Activated CD8-positive, alpha-beta memory T cell treated with anti-CD3 and anti-CD28 coated beads, Interleukin-2, amount 10 ng/mL, durations not matched to agents 7 days and 5 days (primary cell): ENCODE results near the gene EFCAB6. TPM values are rescaled to one million over a fixed set of nuclear protein-coding genes. Genes with fewer than 3 reads are reported as not detected.

Source experiments
- ATAC-seq: fragments of 150-1000 bp; cut with Tn5 transposase; one replicate; pipeline ENCODE4 v1.10.0; 2021; ENCODE audit warnings: moderate library complexity
- CTCF ChIA-PET: fragments of 350-600 bp; sonication (Branson Sonifier 250); formaldehyde crosslinking; loops from one replicate; lab custom pipeline; 2021; ENCODE audit warnings: antibody characterized with exemption; lab: Charles Lee
- DNase-seq: peaks from one replicate; pipeline ENCODE4 v3.0.0-alpha.2; 2020
- H3K27ac Mint-ChIP-seq: one replicate; pipeline ENCODE4 v1.8.0; 2021; ENCODE audit warnings: mild to moderate bottlenecking, mixed read lengths
- H3K27me3 Mint-ChIP-seq: one replicate; pipeline ENCODE4 v1.8.0; 2021; ENCODE audit warnings: mixed read lengths
- H3K36me3 Mint-ChIP-seq: one replicate; pipeline ENCODE4 v1.8.0; 2021; ENCODE audit warnings: mild to moderate bottlenecking, mixed read lengths
- H3K4me1 Mint-ChIP-seq: one replicate; pipeline ENCODE4 v1.8.0; 2021; ENCODE audit warnings: mixed read lengths
- H3K4me3 Mint-ChIP-seq: one replicate; pipeline ENCODE4 v1.8.0; 2021; ENCODE audit warnings: mild to moderate bottlenecking, moderate library complexity, mixed read lengths
- H3K9me3 Mint-ChIP-seq: one replicate; pipeline ENCODE4 v1.8.0; 2022; ENCODE audit warnings: low read depth, mixed read lengths
- total RNA-seq, 2 experiments: library from RNA; stranded (reverse); gene quantifications; one replicate each; pipeline ENCODE4 v1.2.3, GENCODE V29; 2021

EFCAB6 gene
- total RNA-seq, 2 experiments from 2014 or later = 0.14 to 0.32 TPM

DNA sequence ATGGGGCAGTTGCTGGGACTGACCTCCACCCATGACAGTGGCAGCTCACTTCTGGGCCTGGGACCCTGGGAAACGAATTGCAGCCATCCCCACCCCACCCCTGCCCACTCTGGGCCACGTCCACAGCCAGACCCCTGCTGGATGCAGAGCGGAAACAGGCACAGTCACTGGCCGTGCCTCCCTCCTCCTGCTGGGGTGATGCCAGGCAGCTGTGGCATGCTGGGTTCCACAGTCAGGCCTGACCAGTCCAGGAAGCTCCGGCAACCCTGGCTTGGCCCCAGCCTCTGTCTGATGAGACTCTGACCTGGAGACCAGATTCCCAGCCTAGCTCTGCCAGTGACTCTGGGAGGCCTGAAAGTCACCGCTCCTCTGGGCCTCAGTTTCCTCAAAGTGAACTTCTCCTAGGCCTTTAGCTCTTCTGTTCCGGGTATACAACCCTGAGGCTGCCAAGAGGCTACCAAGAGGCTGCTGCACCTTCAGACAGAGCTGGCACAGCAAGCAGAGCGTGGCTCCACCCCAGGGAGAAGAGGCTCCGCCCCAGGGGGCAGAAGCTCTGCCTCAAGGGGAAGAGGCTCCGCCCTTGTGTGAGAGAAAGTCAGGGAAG is 41.3 kb upstream of the EFCAB6 start:
- H3K9me3 Mint-ChIP-seq = no peaks in the 10 kb centered on the region
- H3K27me3 Mint-ChIP-seq = peaks cover 10% of the 10 kb centered on the region
- no peaks in the 10 kb centered on the region for H3K4me1 Mint-ChIP-seq
- no peak overlapping the region for H3K4me3 Mint-ChIP-seq
- no peak for ATAC-seq
- CTCF ChIA-PET = no interaction called here
- no peak overlapping the region for H3K27ac Mint-ChIP-seq
- no peaks in the 10 kb centered on the region for H3K36me3 Mint-ChIP-seq
- no peak for DNase-seq

DNA sequence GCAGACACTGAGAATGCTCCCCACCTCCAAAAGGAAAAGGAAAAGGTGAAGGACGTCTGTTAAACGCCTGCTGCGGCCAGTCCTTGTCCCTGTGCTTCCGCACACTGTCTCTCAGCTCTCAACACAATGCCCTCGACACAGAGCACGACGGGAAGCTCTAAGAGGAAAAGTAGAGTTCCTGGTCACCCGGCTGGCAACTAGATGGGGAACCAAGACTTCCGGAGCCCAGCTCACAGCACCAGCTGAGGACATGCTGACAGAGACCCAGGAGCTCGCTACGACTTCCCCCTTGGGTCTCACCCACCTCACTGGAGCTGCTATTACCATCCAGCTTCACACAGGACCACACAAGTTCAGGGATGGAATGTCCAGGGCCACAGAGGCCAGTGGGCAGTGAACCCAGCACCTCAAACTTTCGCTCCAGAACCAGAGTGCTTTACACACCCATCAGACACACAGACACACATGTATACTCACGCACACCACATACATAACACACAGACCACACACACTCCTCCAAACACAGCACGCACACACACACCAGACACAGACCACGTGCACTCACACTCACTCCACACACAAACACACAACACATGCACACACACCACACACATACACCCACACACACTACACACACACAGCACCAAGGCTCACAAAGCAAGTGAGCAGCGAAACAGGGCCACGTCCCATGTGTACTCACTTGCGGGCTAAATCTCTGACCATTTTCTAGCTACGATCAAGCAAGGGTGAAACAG is 40.6 kb upstream of the EFCAB6 start:
- CTCF ChIA-PET = no interaction called here
- Mint-ChIP-seq H3K4me3 (no peak overlapping the region), H3K36me3 (no peaks in the 10 kb centered on the region), H3K27me3 (peaks cover 10% of the 10 kb centered on the region), H3K4me1 (no peaks in the 10 kb centered on the region), H3K27ac (no peak overlapping the region), H3K9me3 (no peaks in the 10 kb centered on the region)
- ATAC-seq = no peak
- DNase-seq = no peak

DNA sequence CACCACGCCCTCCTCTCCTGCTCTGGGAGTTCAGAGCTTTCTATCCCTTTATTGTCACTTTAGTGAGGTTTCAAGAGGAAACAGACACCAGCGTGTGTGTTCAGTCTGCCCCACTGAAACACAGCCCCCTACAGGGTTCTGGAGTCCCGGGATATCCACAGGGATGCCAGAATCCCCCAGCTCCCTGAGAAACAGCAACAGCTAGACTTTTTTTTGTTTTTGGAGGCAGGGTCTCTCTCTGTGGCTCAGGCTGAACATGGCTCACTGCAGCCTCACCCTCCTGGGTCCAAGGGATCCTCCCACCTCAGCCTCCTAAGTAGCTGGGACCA is 39.8 kb upstream of the EFCAB6 start:
- Mint-ChIP-seq H3K27ac (no peak overlapping the region), H3K4me3 (no peak overlapping the region), H3K36me3 (no peaks in the 10 kb centered on the region), H3K9me3 (no peaks in the 10 kb centered on the region), H3K27me3 (peaks cover 5% of the 10 kb centered on the region), H3K4me1 (no peaks in the 10 kb centered on the region)
- no peak for DNase-seq
- CTCF ChIA-PET = no interaction called here
- ATAC-seq = no peak

- ATAC-seq (no peak), DNase-seq (no peak)
- Mint-ChIP-seq H3K4me1 (no peaks in the 10 kb centered on the region), H3K9me3 (no peaks in the 10 kb centered on the region), H3K27me3 (peaks cover 3% of the 10 kb centered on the region), H3K27ac (no peak overlapping the region), H3K4me3 (no peak overlapping the region), H3K36me3 (no peaks in the 10 kb centered on the region)
- CTCF ChIA-PET = no interaction called here
Observed at GRCh38 chr22:43851058-43851978, 39.2 kb upstream of the EFCAB6 start.

DNA sequence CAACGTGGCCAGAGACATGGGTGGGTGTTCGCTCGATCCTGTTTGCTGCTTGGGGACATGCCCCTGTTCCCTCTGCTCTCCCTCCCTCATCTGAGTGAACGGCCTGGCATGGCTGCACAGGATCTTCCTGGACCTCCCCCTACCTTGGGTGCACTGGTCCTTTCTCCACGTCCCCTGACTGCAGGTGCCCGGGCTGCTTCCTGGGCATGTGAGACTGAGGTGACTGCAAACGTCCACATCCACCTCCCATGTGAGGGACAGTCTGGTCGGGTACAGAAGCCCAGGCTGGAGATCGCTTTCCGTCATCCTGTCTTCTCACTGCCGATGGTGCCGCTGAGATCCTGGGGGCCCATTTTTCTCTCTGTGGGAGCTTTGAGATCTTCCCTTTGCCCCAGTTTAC is 38.4 kb upstream of the EFCAB6 start:
- H3K4me3 Mint-ChIP-seq = no peak overlapping the region
- peaks cover 3% of the 10 kb centered on the region for H3K27me3 Mint-ChIP-seq
- H3K4me1 Mint-ChIP-seq = no peaks in the 10 kb centered on the region
- no peaks in the 10 kb centered on the region for H3K9me3 Mint-ChIP-seq
- no peak for DNase-seq
- CTCF ChIA-PET = no interaction called here
- H3K27ac Mint-ChIP-seq = no peak overlapping the region
- H3K36me3 Mint-ChIP-seq = no peaks in the 10 kb centered on the region
- ATAC-seq = no peak

DNA sequence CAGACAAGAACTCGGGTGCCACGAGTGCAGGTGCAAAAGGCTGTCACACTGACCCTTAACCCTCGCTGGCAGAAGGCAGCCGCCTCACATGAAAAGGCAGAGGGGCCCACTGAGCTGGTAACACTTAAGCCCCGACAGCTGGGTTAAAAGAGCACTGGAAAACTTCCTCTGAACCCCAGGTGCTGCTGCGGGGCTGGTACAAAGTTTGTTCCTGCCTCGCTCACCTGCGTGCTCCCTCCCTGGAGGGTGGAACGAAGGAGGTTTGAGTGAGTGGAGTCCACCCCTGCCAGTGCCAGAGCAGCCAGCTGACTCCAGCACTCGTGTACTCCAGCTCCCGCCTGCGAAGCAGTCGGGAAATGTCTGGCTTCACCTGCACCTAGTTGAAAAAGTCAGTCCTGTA is 37.6 kb upstream of the EFCAB6 start:
- Mint-ChIP-seq H3K4me1 (no peaks in the 10 kb centered on the region), H3K9me3 (no peaks in the 10 kb centered on the region), H3K27ac (no peak overlapping the region), H3K36me3 (no peaks in the 10 kb centered on the region), H3K4me3 (no peak overlapping the region), H3K27me3 (peaks cover 3% of the 10 kb centered on the region)
- ATAC-seq (no peak), DNase-seq (no peak)
- CTCF ChIA-PET = no interaction called here

GRCh38 chr22:43848366-43849171 is 36.5 kb upstream of the EFCAB6 start:
- Mint-ChIP-seq H3K36me3 (no peaks in the 10 kb centered on the region), H3K4me3 (no peak overlapping the region), H3K9me3 (no peaks in the 10 kb centered on the region), H3K4me1 (no peaks in the 10 kb centered on the region), H3K27me3 (peaks cover 3% of the 10 kb centered on the region), H3K27ac (no peak overlapping the region)
- CTCF ChIA-PET = no interaction called here
- DNase-seq (no peak), ATAC-seq (no peak)

GRCh38 chr22:43847376-43848289 is 35.5 kb upstream of the EFCAB6 start:
- H3K27ac Mint-ChIP-seq = no peak overlapping the region
- H3K9me3 Mint-ChIP-seq = no peaks in the 10 kb centered on the region
- CTCF ChIA-PET = no interaction called here
- no peaks in the 10 kb centered on the region for H3K4me1 Mint-ChIP-seq
- no peak for DNase-seq
- no peaks in the 10 kb centered on the region for H3K27me3 Mint-ChIP-seq
- no peak for ATAC-seq
- no peaks in the 10 kb centered on the region for H3K36me3 Mint-ChIP-seq
- no peak overlapping the region for H3K4me3 Mint-ChIP-seq

DNA sequence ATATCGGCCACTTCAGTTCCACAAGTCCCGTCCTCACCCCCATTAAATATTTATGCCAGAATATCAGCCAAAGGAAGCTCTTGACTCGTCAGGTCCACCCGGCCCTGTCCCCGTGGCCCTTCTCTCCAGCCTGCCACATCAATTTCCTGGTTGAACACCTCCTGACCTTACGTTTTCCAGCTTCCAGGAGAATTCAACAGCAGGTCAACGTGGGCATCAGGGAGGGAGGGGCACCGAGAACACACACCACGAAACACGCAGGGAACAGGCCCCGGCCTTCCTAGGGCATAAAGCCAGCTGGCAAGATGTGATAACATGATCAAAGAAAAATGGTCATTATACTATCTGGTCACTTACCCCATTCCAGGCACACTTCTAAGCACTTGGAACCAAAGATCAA is 34.9 kb upstream of the EFCAB6 start:
- DNase-seq (no peak), ATAC-seq (no peak)
- H3K9me3 Mint-ChIP-seq = no peaks in the 10 kb centered on the region
- no peaks in the 10 kb centered on the region for H3K27me3 Mint-ChIP-seq
- no peaks in the 10 kb centered on the region for H3K36me3 Mint-ChIP-seq
- H3K4me3 Mint-ChIP-seq = no peak overlapping the region
- no peak overlapping the region for H3K27ac Mint-ChIP-seq
- H3K4me1 Mint-ChIP-seq = no peaks in the 10 kb centered on the region
- CTCF ChIA-PET = no interaction called here

- Mint-ChIP-seq H3K4me1 (no peaks in the 10 kb centered on the region), H3K36me3 (no peaks in the 10 kb centered on the region), H3K27ac (no peak overlapping the region), H3K4me3 (no peak overlapping the region), H3K9me3 (no peaks in the 10 kb centered on the region), H3K27me3 (no peaks in the 10 kb centered on the region)
- CTCF ChIA-PET = no interaction called here
- DNase-seq (no peak), ATAC-seq (no peak)
Observed at GRCh38 chr22:43845981-43846380, 33.9 kb upstream of the EFCAB6 start.

- no peak overlapping the region for H3K4me3 Mint-ChIP-seq
- no peak for ATAC-seq
- no peaks in the 10 kb centered on the region for H3K4me1 Mint-ChIP-seq
- H3K9me3 Mint-ChIP-seq = no peaks in the 10 kb centered on the region
- no peak for DNase-seq
- H3K36me3 Mint-ChIP-seq = no peaks in the 10 kb centered on the region
- CTCF ChIA-PET = no interaction called here
- H3K27ac Mint-ChIP-seq = no peak overlapping the region
- no peaks in the 10 kb centered on the region for H3K27me3 Mint-ChIP-seq
Observed at GRCh38 chr22:43844560-43845545, 32.7 kb upstream of the EFCAB6 start.
